Measurements from ENCODE around the gene MAPK7.

MAPK7 gene

GRCh38 chr17:19410875-19411620 lies 32.8 kb downstream of the MAPK7 start, which contains the start of gene RNF112:
TSS of gene RNF112 (plus strand) at chr17:19411232. CDS start at chr17:19411409, 177 bp downstream.
- no peak within 1 kb of the TSS for H3K4me3 ChIP-seq (ENCODE audit: control insufficient read depth, low read depth, low read length)
- DNase-seq (ENCODE audit: low read depth), result no peak
- no peak for TF ChIP-seq CTCF (IDR thresholded peaks at IDR 0.05; ENCODE audit: control insufficient read depth, insufficient read depth, low read depth, low read length, missing control alignments)

GRCh38 chr17:19411631-19412030 lies 33.3 kb downstream of the MAPK7 start:
- H3K4me3 ChIP-seq (ENCODE audit: control insufficient read depth, low read depth, low read length), result no peak overlapping the region
- DNase-seq (ENCODE audit: low read depth), result no peak
- TF ChIP-seq CTCF (IDR thresholded peaks at IDR 0.05; ENCODE audit: control insufficient read depth, insufficient read depth, low read depth, low read length, missing control alignments), result no peak

GRCh38 chr17:19412510-19412909 lies 34.2 kb downstream of the MAPK7 start:
- no peak overlapping the region for H3K4me3 ChIP-seq (ENCODE audit: control insufficient read depth, low read depth, low read length)
- DNase-seq (ENCODE audit: low read depth), result no peak
- TF ChIP-seq CTCF (IDR thresholded peaks at IDR 0.05; ENCODE audit: control insufficient read depth, insufficient read depth, low read depth, low read length, missing control alignments), result no peak

GRCh38 chr17:19412984-19413383 lies 34.7 kb downstream of the MAPK7 start:
- DNase-seq (ENCODE audit: low read depth), result no peak
- no peak for TF ChIP-seq CTCF (IDR thresholded peaks at IDR 0.05; ENCODE audit: control insufficient read depth, insufficient read depth, low read depth, low read length, missing control alignments)
- no peak overlapping the region for H3K4me3 ChIP-seq (ENCODE audit: control insufficient read depth, low read depth, low read length)

- no peak for TF ChIP-seq CTCF (IDR thresholded peaks at IDR 0.05; ENCODE audit: control insufficient read depth, insufficient read depth, low read depth, low read length, missing control alignments)
- no peak overlapping the region for H3K4me3 ChIP-seq (ENCODE audit: control insufficient read depth, low read depth, low read length)
- DNase-seq (ENCODE audit: low read depth), result no peak
Measured at GRCh38 chr17:19413761-19414160, 35.5 kb downstream of the MAPK7 start.

GRCh38 chr17:19414396-19415280 lies 36.3 kb downstream of the MAPK7 start:
- no peak for TF ChIP-seq CTCF (IDR thresholded peaks at IDR 0.05; ENCODE audit: control insufficient read depth, insufficient read depth, low read depth, low read length, missing control alignments)
- no peak overlapping the region for H3K4me3 ChIP-seq (ENCODE audit: control insufficient read depth, low read depth, low read length)
- no peak for DNase-seq (ENCODE audit: low read depth)

Data from AG09309 (cell line).